ENCODE results near the gene ROGDI.

The ROGDI gene

DNA sequence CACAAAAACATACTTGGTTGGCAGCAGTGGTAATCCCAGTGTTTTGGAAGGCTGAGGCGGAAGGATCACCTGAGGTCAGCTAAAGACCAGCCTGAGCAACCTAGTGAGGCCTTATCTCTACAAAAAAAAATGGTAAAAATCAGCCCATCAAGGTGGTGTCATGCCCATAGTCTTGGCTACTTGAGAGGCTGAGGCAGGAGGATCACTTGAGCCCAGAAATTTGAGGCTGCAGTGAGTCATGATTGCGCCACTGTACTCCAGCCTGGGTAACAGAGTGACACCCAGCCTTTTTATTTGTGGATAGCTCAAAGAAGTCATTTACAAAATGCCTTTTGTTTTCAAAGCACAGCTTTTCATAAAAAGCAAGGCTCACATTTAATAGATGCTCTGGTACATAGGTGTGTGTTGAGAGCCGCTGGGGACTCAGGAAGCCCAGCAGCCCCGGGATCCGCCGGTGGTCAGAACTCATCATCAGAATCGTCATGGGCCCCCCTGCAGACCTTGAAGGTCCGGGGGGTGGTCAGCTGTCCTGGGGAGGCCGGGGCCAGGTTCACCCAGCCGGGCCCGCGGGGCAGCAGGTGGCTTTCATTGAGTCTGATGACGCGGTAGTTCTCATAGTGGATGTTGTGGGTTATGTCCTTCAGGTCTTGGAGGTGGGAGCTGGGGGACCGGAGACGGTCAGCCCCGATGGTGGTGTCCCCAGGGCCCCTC lies 24.9 kb downstream of the ROGDI start:
- TF ChIP-seq CTCF (IDR thresholded peaks at IDR 0.05; ENCODE audit: low read depth, low read length): no peak
- no peak for TF ChIP-seq EZH2phosphoT487 (IDR thresholded peaks at IDR 0.05; ENCODE audit: low read depth)
- H3K36me3 ChIP-seq (replicated peaks; ENCODE audit: low read depth, low read length): no peaks in the 10 kb centered on the region
- H3K79me2 ChIP-seq (ENCODE audit: low read length): no peaks in the 10 kb centered on the region
- no peak overlapping the region for H3K9ac ChIP-seq (ENCODE audit: low read length)
- no peaks in the 10 kb centered on the region for H3K9me3 ChIP-seq (ENCODE audit: insufficient read depth, low read length)
- no peak overlapping the region for H3K27ac ChIP-seq (ENCODE audit: low read length)
- peaks cover 6% of the 10 kb centered on the region for H3K4me1 ChIP-seq (ENCODE audit: low read length)
- no peaks in the 10 kb centered on the region for H3K27me3 ChIP-seq (ENCODE audit: low read depth, low read length)
- no peak overlapping the region for H2AFZ ChIP-seq (ENCODE audit: low read depth, low read length)
- H3K4me3 ChIP-seq (ENCODE audit: low read length): no peak overlapping the region
- H3K4me2 ChIP-seq (ENCODE audit: low read length): no peak overlapping the region
- H4K20me1 ChIP-seq (ENCODE audit: insufficient read depth, low read length): no peaks in the 10 kb centered on the region

DNA sequence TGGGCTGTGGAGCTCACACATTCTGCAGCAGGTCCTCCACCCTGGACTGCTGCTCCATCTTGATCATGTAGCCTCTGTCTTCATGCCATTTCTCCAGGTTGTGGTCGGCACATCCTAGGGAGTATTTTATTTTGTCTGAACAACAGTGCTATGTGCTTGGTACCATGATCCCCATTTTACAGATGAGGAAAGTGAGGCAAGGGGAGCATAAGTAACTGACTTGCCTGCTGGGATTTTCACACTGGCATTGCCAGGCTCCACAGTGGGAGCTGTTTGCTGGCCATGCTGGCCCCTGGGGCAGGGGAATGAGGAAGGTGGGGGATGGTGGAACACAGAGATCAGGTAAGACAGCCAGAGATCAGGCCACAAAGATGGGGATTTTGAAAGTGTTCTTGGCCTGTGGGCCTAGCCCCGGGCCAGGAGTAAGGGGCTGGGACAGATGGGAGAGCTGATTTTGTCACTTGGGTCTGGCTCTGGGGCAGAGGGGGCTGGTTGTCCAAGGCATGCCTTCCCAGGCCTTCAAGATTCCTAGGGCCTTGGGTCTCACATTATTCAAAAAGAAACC lies 26.2 kb downstream of the ROGDI start:
- no peak for TF ChIP-seq CTCF (IDR thresholded peaks at IDR 0.05; ENCODE audit: low read depth, low read length)
- TF ChIP-seq EZH2phosphoT487 (IDR thresholded peaks at IDR 0.05; ENCODE audit: low read depth): no peak
- Histone ChIP-seq H3K27me3 (ENCODE audit: low read depth, low read length) (no peaks in the 10 kb centered on the region), H2AFZ (ENCODE audit: low read depth, low read length) (no peak overlapping the region), H3K79me2 (ENCODE audit: low read length) (no peaks in the 10 kb centered on the region), H3K4me1 (ENCODE audit: low read length) (no peaks in the 10 kb centered on the region; the same call in 1 of the 2 replicates), H3K9me3 (ENCODE audit: insufficient read depth, low read length) (no peaks in the 10 kb centered on the region), H3K36me3 (replicated peaks; ENCODE audit: low read depth, low read length) (no peaks in the 10 kb centered on the region), H3K27ac (ENCODE audit: low read length) (no peak overlapping the region), H4K20me1 (ENCODE audit: insufficient read depth, low read length) (no peaks in the 10 kb centered on the region), H3K4me3 (ENCODE audit: low read length) (no peak overlapping the region), H3K4me2 (ENCODE audit: low read length) (no peak overlapping the region), H3K9ac (ENCODE audit: low read length) (no peak overlapping the region)

DNA sequence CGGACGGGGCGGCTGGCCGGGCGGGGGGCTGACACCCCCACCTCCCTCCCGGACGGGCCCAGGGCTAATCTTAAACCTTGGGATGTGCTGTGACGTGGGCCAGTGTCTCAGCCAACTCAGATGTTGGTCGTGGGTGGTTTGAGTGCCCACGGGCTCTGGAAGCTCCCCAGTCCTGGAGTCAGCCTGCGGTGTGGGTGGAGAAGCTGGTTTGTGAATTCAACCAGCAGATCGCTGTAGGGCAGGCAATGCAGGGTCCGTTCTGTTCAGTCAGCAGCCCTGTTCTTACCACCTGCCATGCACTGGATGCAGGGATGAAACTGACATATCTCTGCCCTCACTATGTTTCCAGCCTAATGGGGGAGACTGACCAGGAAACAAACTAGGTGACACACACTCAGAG lies 27.4 kb downstream of the ROGDI start:
- Histone ChIP-seq H3K27me3 (ENCODE audit: low read depth, low read length) (no peaks in the 10 kb centered on the region), H3K4me2 (ENCODE audit: low read length) (no peak overlapping the region), H3K4me1 (ENCODE audit: low read length) (no peaks in the 10 kb centered on the region; the same call in 1 of the 2 replicates), H3K9me3 (ENCODE audit: insufficient read depth, low read length) (no peaks in the 10 kb centered on the region), H3K36me3 (replicated peaks; ENCODE audit: low read depth, low read length) (no peaks in the 10 kb centered on the region), H3K9ac (ENCODE audit: low read length) (no peak overlapping the region), H3K79me2 (ENCODE audit: low read length) (no peaks in the 10 kb centered on the region), H3K27ac (ENCODE audit: low read length) (no peak overlapping the region), H3K4me3 (ENCODE audit: low read length) (no peak overlapping the region), H4K20me1 (ENCODE audit: insufficient read depth, low read length) (no peaks in the 10 kb centered on the region), H2AFZ (ENCODE audit: low read depth, low read length) (no peak overlapping the region)
- TF ChIP-seq EZH2phosphoT487 (IDR thresholded peaks at IDR 0.05; ENCODE audit: low read depth): no peak
- TF ChIP-seq CTCF (IDR thresholded peaks at IDR 0.05; ENCODE audit: low read depth, low read length): no peak

DNA sequence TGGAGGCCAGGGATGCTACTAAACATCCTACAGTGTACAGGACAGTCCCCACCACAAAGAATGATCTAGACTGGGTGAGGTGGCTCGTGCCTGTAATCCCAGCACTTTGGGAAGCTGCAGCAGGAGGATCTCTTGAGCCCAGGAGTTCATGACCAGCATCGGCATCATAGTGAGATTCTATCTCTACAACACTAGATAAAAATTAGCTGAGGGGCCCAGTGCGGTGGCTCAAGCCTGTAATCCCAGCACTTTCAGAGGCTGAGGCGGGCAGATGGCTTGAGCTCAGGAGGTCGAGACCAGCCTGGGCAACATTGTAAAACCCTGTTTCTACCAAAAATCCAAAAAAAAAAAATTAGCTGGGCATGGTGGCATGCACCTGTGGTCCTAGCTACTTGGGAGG lies 30.1 kb downstream of the ROGDI start:
- no peaks in the 10 kb centered on the region for H3K9me3 ChIP-seq (ENCODE audit: insufficient read depth, low read length)
- H3K4me1 ChIP-seq (ENCODE audit: low read length): peaks cover 3% of the 10 kb centered on the region; the same call in 1 of the 2 replicates
- H3K4me3 ChIP-seq (ENCODE audit: low read length): no peak overlapping the region
- no peaks in the 10 kb centered on the region for H3K79me2 ChIP-seq (ENCODE audit: low read length)
- H3K9ac ChIP-seq (ENCODE audit: low read length): no peak overlapping the region
- no peak overlapping the region for H2AFZ ChIP-seq (ENCODE audit: low read depth, low read length)
- no peak overlapping the region for H3K27ac ChIP-seq (ENCODE audit: low read length)
- no peaks in the 10 kb centered on the region for H4K20me1 ChIP-seq (ENCODE audit: insufficient read depth, low read length)
- H3K27me3 ChIP-seq (ENCODE audit: low read depth, low read length): no peaks in the 10 kb centered on the region
- H3K4me2 ChIP-seq (ENCODE audit: low read length): no peak overlapping the region
- no peak for TF ChIP-seq CTCF (IDR thresholded peaks at IDR 0.05; ENCODE audit: low read depth, low read length)
- no peak for TF ChIP-seq EZH2phosphoT487 (IDR thresholded peaks at IDR 0.05; ENCODE audit: low read depth)
- no peaks in the 10 kb centered on the region for H3K36me3 ChIP-seq (replicated peaks; ENCODE audit: low read depth, low read length)
